Astrocyte of the spinal cord (primary cell): ENCODE data around the gene RABL3.
"Not testable (repeated sequence)": the region's sequence is repeated elsewhere in the genome, so short reads cannot be mapped to it uniquely, and the experiment has no call there.

Source experiments
- DNase-seq: peaks from one replicate; pipeline ENCODE4 v3.0.0; 2011; ENCODE audit warnings: low read depth, low spot score
- H3K4me3 ChIP-seq: 2 replicates; pipeline ENCODE4 v1.5.1; 2011; ENCODE audit warnings: low read depth, mild to moderate bottlenecking, low read length, moderate library complexity
- CTCF ChIP-seq: IDR thresholded peaks from 2 replicates; pipeline ENCODE4 v1.5.1; 2012; ENCODE audit warnings: low read depth, mild to moderate bottlenecking, low read length, inconsistent platforms
- in situ Hi-C: cut with HindIII; loops from 2 replicates; pipeline ENCODE4 v1.10.0; 2017; ENCODE audit warnings: low sequenced_read_pairs

The RABL3 gene

GRCh38 chr3:120645083-120645845, 97.1 kb downstream of the RABL3 start:
- no peak for DNase-seq
- in situ Hi-C loops = no loop called here
- no peak for TF ChIP-seq CTCF
- H3K4me3 ChIP-seq = no peak overlapping the region

- in situ Hi-C loops = no loop called here
- no peak overlapping the region for H3K4me3 ChIP-seq
- DNase-seq = peak; percentile 20
- TF ChIP-seq CTCF = no peak
Measured at GRCh38 chr3:120642368-120642948, 99.9 kb downstream of the RABL3 start.

- no peak for TF ChIP-seq CTCF
- H3K4me3 ChIP-seq = no peak overlapping the region
- in situ Hi-C loops = no loop called here
- no peak for DNase-seq
Measured at GRCh38 chr3:120641696-120642246, 100.5 kb downstream of the RABL3 start.

- in situ Hi-C loops = no loop called here
- no peak for TF ChIP-seq CTCF
- DNase-seq = no peak
- no peak overlapping the region for H3K4me3 ChIP-seq
Measured at GRCh38 chr3:120640231-120640630, 102.1 kb downstream of the RABL3 start.

DNA sequence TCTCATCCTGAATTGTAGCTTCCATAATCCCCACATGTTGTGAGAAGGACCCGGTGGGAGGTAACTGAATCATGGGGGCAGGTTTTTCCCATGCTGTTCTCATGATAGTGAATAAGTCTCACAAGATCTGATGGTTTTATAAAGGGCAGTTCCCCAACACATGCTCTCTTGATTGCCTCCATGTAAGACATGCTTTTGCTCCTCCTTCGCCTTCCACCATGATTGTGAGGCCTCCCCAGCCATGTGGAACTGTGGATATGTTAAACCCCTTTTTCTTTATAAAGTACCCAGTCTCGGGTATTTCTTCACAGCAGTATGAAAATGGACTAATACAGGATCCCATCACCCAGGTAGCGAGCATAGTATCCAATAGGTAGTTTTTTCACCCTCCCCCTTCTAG, 103.5 kb downstream of the RABL3 start:
- H3K4me3 ChIP-seq, DNase-seq, in situ Hi-C loops: not testable (repeated sequence)

GRCh38 chr3:120637851-120638559, 104.3 kb downstream of the RABL3 start:
- in situ Hi-C loops = no loop called here
- no peak for TF ChIP-seq CTCF
- no peak for DNase-seq
- H3K4me3 ChIP-seq = no peak overlapping the region
